Kidney capillary endothelial cell (primary cell): ENCODE data around the gene DCST1.
A peak's percentile ranks its signal among the peaks of the same experiment; 100 is the strongest.

Experiments
- DNase-seq: peaks from one replicate; pipeline ENCODE4 v3.0.0-alpha.2; 2018; ENCODE audit warnings: low spot score

The DCST1 gene

GRCh38 chr1:155012776-155013602 is 20.6 kb upstream of the DCST1 start:
- DNase-seq = no peak

GRCh38 chr1:155013632-155014031 is 20.0 kb upstream of the DCST1 start:
- DNase-seq = no peak

- no peak for DNase-seq
Observed at GRCh38 chr1:155014709-155015508, 18.7 kb upstream of the DCST1 start.

GRCh38 chr1:155015527-155016230 is 17.9 kb upstream of the DCST1 start:
- DNase-seq = no peak

- DNase-seq = no peak
Observed at GRCh38 chr1:155016231-155016831, 17.3 kb upstream of the DCST1 start.

- DNase-seq = peak; percentile 77
Observed at GRCh38 chr1:155017041-155017945, 16.3 kb upstream of the DCST1 start.

GRCh38 chr1:155017946-155018316 is 15.7 kb upstream of the DCST1 start:
- no peak for DNase-seq

GRCh38 chr1:155018617-155019348 is 14.8 kb upstream of the DCST1 start:
- no peak for DNase-seq

GRCh38 chr1:155019377-155020245 is 14.0 kb upstream of the DCST1 start:
- no peak for DNase-seq

- no peak for DNase-seq
Observed at GRCh38 chr1:155022136-155022926, 11.3 kb upstream of the DCST1 start.

- DNase-seq = no peak
Observed at GRCh38 chr1:155022927-155023236, 10.7 kb upstream of the DCST1 start.

GRCh38 chr1:155023627-155024026 is 10.0 kb upstream of the DCST1 start:
- no peak for DNase-seq

GRCh38 chr1:155024315-155024714 is 9.3 kb upstream of the DCST1 start:
- no peak for DNase-seq

- no peak for DNase-seq
Observed at GRCh38 chr1:155026154-155026553, 7.5 kb upstream of the DCST1 start.

- DNase-seq = no peak
Observed at GRCh38 chr1:155026588-155026987, 7.0 kb upstream of the DCST1 start.

GRCh38 chr1:155029513-155030242 is 3.9 kb upstream of the DCST1 start:
- DNase-seq = no peak

- DNase-seq = no peak
Observed at GRCh38 chr1:155030243-155030795, 3.3 kb upstream of the DCST1 start.

GRCh38 chr1:155030899-155031298 is 2.7 kb upstream of the DCST1 start:
- DNase-seq = no peak
